ENCODE data around the gene TTC21B. TPM values are rescaled to one million over a fixed set of nuclear protein-coding genes. Genes with fewer than 3 reads are reported as not detected.

Gene TTC21B
- total RNA-seq, 1 donor from 2014 or later = 14.7 TPM

GRCh38 chr2:165857876-165858275 is 95.7 kb downstream of the TTC21B start:
- DNase-seq (no peak), ATAC-seq (no peak)
- intact Hi-C loops (cut with micrococcal nuclease) = no loop called here

- intact Hi-C loops (cut with micrococcal nuclease) = no loop called here
- no peak for DNase-seq
- no peak for ATAC-seq
Observed at GRCh38 chr2:165852394-165852793, 101.2 kb downstream of the TTC21B start.

- intact Hi-C loops (cut with micrococcal nuclease) = no loop called here
- no peak for ATAC-seq
- DNase-seq = no peak
Observed at GRCh38 chr2:165847001-165847400, 106.6 kb downstream of the TTC21B start.

- intact Hi-C loops (cut with micrococcal nuclease) = no loop called here
- no peak for ATAC-seq
- DNase-seq = no peak
Observed at GRCh38 chr2:165846056-165846455, 107.5 kb downstream of the TTC21B start.

GRCh38 chr2:165844216-165844615 is 109.4 kb downstream of the TTC21B start:
- no peak for ATAC-seq
- DNase-seq = no peak
- intact Hi-C loops (cut with micrococcal nuclease) = no loop called here

- no peak for ATAC-seq
- intact Hi-C loops (cut with micrococcal nuclease) = no loop called here
- DNase-seq = no peak
Observed at GRCh38 chr2:165843351-165843750, 110.2 kb downstream of the TTC21B start.

- intact Hi-C loops (cut with micrococcal nuclease) = no loop called here
- no peak for DNase-seq
- ATAC-seq = no peak
Observed at GRCh38 chr2:165840333-165840958, 113.1 kb downstream of the TTC21B start.

GRCh38 chr2:165839610-165840009 is 114.0 kb downstream of the TTC21B start:
- ATAC-seq = no peak
- DNase-seq = no peak
- intact Hi-C loops (cut with micrococcal nuclease) = no loop called here

GRCh38 chr2:165837122-165837521 is 116.5 kb downstream of the TTC21B start:
- ATAC-seq = no peak
- intact Hi-C loops (cut with micrococcal nuclease) = no loop called here
- no peak for DNase-seq

GRCh38 chr2:165835363-165835762 is 118.2 kb downstream of the TTC21B start:
- DNase-seq (no peak), ATAC-seq (no peak)
- intact Hi-C loops (cut with micrococcal nuclease) = no loop called here

GRCh38 chr2:165833156-165833555 is 120.4 kb downstream of the TTC21B start:
- intact Hi-C loops (cut with micrococcal nuclease) = no loop called here
- DNase-seq = no peak
- ATAC-seq = no peak

- DNase-seq (no peak), ATAC-seq (no peak)
- intact Hi-C loops (cut with micrococcal nuclease) = no loop called here
Observed at GRCh38 chr2:165827921-165828276, 125.7 kb downstream of the TTC21B start.

GRCh38 chr2:165827016-165827920 is 126.3 kb downstream of the TTC21B start:
- intact Hi-C loops (cut with micrococcal nuclease) = no loop called here
- ATAC-seq (no peak), DNase-seq (no peak)

GRCh38 chr2:165825041-165825440 is 128.5 kb downstream of the TTC21B start:
- DNase-seq = no peak

More at GRCh38 chr2:165825041-165825440, 128.5 kb downstream of the TTC21B start:
- intact Hi-C loops (cut with micrococcal nuclease) = no loop called here
- ATAC-seq = no peak

Other genes with a start within 250 kb of the TTC21B start
- 0.17 TPM for gene GALNT3, start 159.5 kb downstream of the TTC21B start, total RNA-seq
- 0.92 TPM for gene SCN1A, start 174.2 kb upstream of the TTC21B start, total RNA-seq